HG03060 (cell line): ENCODE measurements around the gene MED10.

Source experiments
- ATAC-seq: cut with Tn5 transposase; IDR thresholded peaks from one replicate; pipeline ENCODE4 v1.9.1; 2021; ENCODE audit warnings: low read depth, moderate number of reproducible peaks; ENCODE audit not compliant: unreplicated experiment

The MED10 gene

GRCh38 chr5:6399980-6400910 lies 21.9 kb upstream of the MED10 start:
- ATAC-seq = no peak

GRCh38 chr5:6398570-6399230 lies 20.4 kb upstream of the MED10 start:
- ATAC-seq = no peak

GRCh38 chr5:6397536-6398269 lies 19.4 kb upstream of the MED10 start:
- ATAC-seq = no peak

- ATAC-seq = no peak
These were observed 18.6 kb upstream of the MED10 start for GRCh38 chr5:6396836-6397535.

GRCh38 chr5:6396043-6396442 lies 17.7 kb upstream of the MED10 start:
- no peak for ATAC-seq

- no peak for ATAC-seq
These were observed 17.3 kb upstream of the MED10 start for GRCh38 chr5:6395621-6396020.

- no peak for ATAC-seq
These were observed 16.7 kb upstream of the MED10 start for GRCh38 chr5:6395102-6395445.

GRCh38 chr5:6394429-6395101 lies 16.2 kb upstream of the MED10 start:
- ATAC-seq = no peak

GRCh38 chr5:6393596-6394194 lies 15.3 kb upstream of the MED10 start:
- ATAC-seq = no peak

- no peak for ATAC-seq
These were observed 14.2 kb upstream of the MED10 start for GRCh38 chr5:6392561-6392960.

- no peak for ATAC-seq
These were observed 12.8 kb upstream of the MED10 start for GRCh38 chr5:6391151-6391550.

GRCh38 chr5:6389946-6390530 lies 11.7 kb upstream of the MED10 start:
- ATAC-seq = no peak

- no peak for ATAC-seq
These were observed 11.1 kb upstream of the MED10 start for GRCh38 chr5:6389397-6389796.

GRCh38 chr5:6387970-6388369 lies 9.6 kb upstream of the MED10 start:
- ATAC-seq = no peak

- no peak for ATAC-seq
These were observed 7.9 kb upstream of the MED10 start for GRCh38 chr5:6386271-6386670.

- ATAC-seq = no peak
These were observed 6.5 kb upstream of the MED10 start for GRCh38 chr5:6384856-6385255.

- ATAC-seq = no peak
These were observed 5.0 kb upstream of the MED10 start for GRCh38 chr5:6383376-6383775.

- no peak for ATAC-seq
These were observed 899 bp upstream of the MED10 start for GRCh38 chr5:6379246-6379645.

- ATAC-seq = peak; percentile 17
These were observed 388 bp upstream of the MED10 start for GRCh38 chr5:6378766-6379103.

GRCh38 chr5:6377582-6377904 lies 804 bp downstream of the MED10 start:
- no peak for ATAC-seq
